A549 (cell line): Measurements from ENCODE around the gene ADAR. TPM values are rescaled to one million over a fixed set of nuclear protein-coding genes. Genes with fewer than 3 reads are reported as not detected.

Experiments
- ATAC-seq, 2 experiments: fragments of 200-7000 bp in 1 of 2; fragments of >200 bp in 1 of 2; cut with Nextera tagmentation in 1 of 2; cut with Tn5 transposase in 1 of 2; 3 replicates each; pipeline versions ENCODE4 v1.8.0 to v1.9.1; 2018 to 2020; ENCODE audit warnings: mild to moderate bottlenecking in 1 of 2, moderate library complexity in 1 of 2
- CTCF ChIA-PET: fragments of 300-600 bp; sonication (Branson Sonifier 250); formaldehyde crosslinking; extraction: SDS; loops from one replicate; lab custom pipeline; 2021; ENCODE audit warnings: antibody characterized with exemption, inconsistent platforms; lab: Yijun Ruan, JAX
- POLR2A ChIA-PET: fragments of 350-600 bp; formaldehyde crosslinking; extraction: SDS; loops from one replicate; lab custom pipeline; 2021; ENCODE audit warnings: antibody characterized with exemption, inconsistent platforms; lab: Yijun Ruan, JAX
- DNase-seq, 2 experiments: peaks; one replicate each; pipeline versions ENCODE4 v3.0.0 to v3.0.0-alpha.2; 2011 to 2016; ENCODE audit warnings: low read depth in 1 of 2, low spot score in 1 of 2
- FAIRE-seq: peaks from 2 replicates; lab custom pipeline; 2011; peaks lifted over from hg19 to GRCh38; lab: Jason Lieb, UNC
- H3K27ac ChIP-seq, 2 experiments: fragments of >200 bp; sonication (Bioruptor Twin); formaldehyde crosslinking; 3 replicates each; pipeline ENCODE4 v1.5.1; 2016 to 2017
- H3K4me1 ChIP-seq: fragments of >200 bp; sonication (Bioruptor Twin); formaldehyde crosslinking; 3 replicates; pipeline ENCODE4 v1.6.1; 2016
- H3K4me2 ChIP-seq: fragments of >200 bp; sonication (Bioruptor Twin); formaldehyde crosslinking; 3 replicates; pipeline ENCODE4 v1.6.1; 2016
- H3K4me3 ChIP-seq: fragments of >200 bp; sonication (Bioruptor Twin); formaldehyde crosslinking; 3 replicates; pipeline ENCODE4 v1.5.1; 2016
- H3K9me3 ChIP-seq: fragments of >200 bp; sonication (Bioruptor Twin); formaldehyde crosslinking; 3 replicates; pipeline ENCODE4 v1.6.1; 2016
- CEBPB ChIP-seq, 2 experiments: fragments of >200 bp in 1 of 2; sonication (Bioruptor Twin) in 1 of 2; formaldehyde crosslinking in 1 of 2; IDR thresholded peaks; 2 replicates each; pipeline ENCODE4 v1.6.1; 2012 to 2016
- ESRRA ChIP-seq: fragments of 150-350 bp; IDR thresholded peaks from 2 replicates; pipeline ENCODE4 v1.6.1; 2014; ENCODE audit warnings: mild to moderate bottlenecking, low read length, borderline replicate concordance
- FOSL2 ChIP-seq, 2 experiments: fragments of 450-650 bp in 1 of 2; fragments of >200 bp in 1 of 2; sonication (Bioruptor Twin) in 1 of 2; formaldehyde crosslinking; IDR thresholded peaks; 2 replicates each; pipeline versions ENCODE4 v1.5.0 to v1.6.1; 2016 to 2020; ENCODE audit warnings: mild to moderate bottlenecking in 1 of 2, moderate library complexity in 1 of 2
- FOXS1 ChIP-seq: fragments of 250-450 bp; sonication (Bioruptor Pico); IDR thresholded peaks from 2 replicates; pipeline ENCODE4 v1.5.0; 2020; ENCODE audit warnings: mild to moderate bottlenecking, moderate library complexity
- HES2 ChIP-seq: fragments of >200 bp; sonication (Bioruptor Twin); formaldehyde crosslinking; IDR thresholded peaks from 2 replicates; pipeline ENCODE4 v1.6.1; 2016
- HEYL ChIP-seq: fragments of 250-450 bp; sonication (Bioruptor Pico); IDR thresholded peaks from 2 replicates; pipeline ENCODE4 v1.8.0; 2021; ENCODE audit warnings: mild to moderate bottlenecking, moderate library complexity
- HMGXB4 ChIP-seq: fragments of 250-450 bp; sonication (Bioruptor Pico); IDR thresholded peaks from 2 replicates; pipeline ENCODE4 v1.5.0; 2021; ENCODE audit warnings: mild to moderate bottlenecking, moderate library complexity, borderline replicate concordance
- HOXA7 ChIP-seq: fragments of 250-450 bp; sonication (Bioruptor Pico); IDR thresholded peaks from 2 replicates; pipeline ENCODE4 v1.5.0; 2020; ENCODE audit warnings: mild to moderate bottlenecking, moderate library complexity
- HOXB13 ChIP-seq: fragments of 250-450 bp; sonication (Bioruptor Pico); IDR thresholded peaks from 2 replicates; pipeline ENCODE4 v1.5.0; 2020; ENCODE audit warnings: low read depth, mild to moderate bottlenecking, moderate library complexity
- HOXB5 ChIP-seq: fragments of 250-450 bp; sonication (Bioruptor Pico); IDR thresholded peaks from 2 replicates; pipeline ENCODE4 v1.5.0; 2020; ENCODE audit warnings: mild to moderate bottlenecking, moderate library complexity
- JUN ChIP-seq, 2 experiments: fragments of >200 bp; sonication (Bioruptor Twin); formaldehyde crosslinking; IDR thresholded peaks; 2 replicates in 1 of 2; 3 replicates in 1 of 2; pipeline ENCODE4 v1.6.1; 2016 to 2017
- JUNB ChIP-seq: fragments of >200 bp; sonication (Bioruptor Twin); formaldehyde crosslinking; IDR thresholded peaks from 2 replicates; pipeline ENCODE4 v1.6.1; 2016
- KDM1A ChIP-seq: fragments of 200-600 bp; sonication (generic); IDR thresholded peaks from 2 replicates; pipeline ENCODE4 v1.6.1; 2016; ENCODE audit warnings: low read depth, mild to moderate bottlenecking
- KDM5A ChIP-seq: fragments of 200-600 bp; sonication (generic); IDR thresholded peaks from 2 replicates; pipeline ENCODE4 v1.6.1; 2016; ENCODE audit warnings: antibody characterized with exemption, mild to moderate bottlenecking
- MAZ ChIP-seq: fragments of 150-350 bp; IDR thresholded peaks from 2 replicates; pipeline ENCODE4 v1.6.1; 2014; ENCODE audit warnings: antibody characterized with exemption, low read depth, low read length, borderline replicate concordance
- NPAS2 ChIP-seq: fragments of 250-450 bp; sonication (Bioruptor Pico); IDR thresholded peaks from 2 replicates; pipeline ENCODE4 v1.8.0; 2022; ENCODE audit warnings: mild to moderate bottlenecking, moderate library complexity, borderline replicate concordance
- PHF8 ChIP-seq: fragments of 200-600 bp; sonication (generic); IDR thresholded peaks from 2 replicates; pipeline ENCODE4 v1.6.1; 2016; ENCODE audit warnings: low read depth, mild to moderate bottlenecking, antibody characterized with exemption, moderate library complexity, borderline replicate concordance
- POLR2A ChIP-seq: IDR thresholded peaks from 2 replicates; pipeline ENCODE4 v1.6.1; 2012; ENCODE audit warnings: mild to moderate bottlenecking, low read length
- POLR2AphosphoS2 ChIP-seq: conservative IDR thresholded peaks from 2 replicates; pipeline ENCODE4 v1.6.1; 2012; ENCODE audit warnings: low read length, improper control_type of control experiment, inconsistent platforms
- SMC3 ChIP-seq: fragments of >200 bp; sonication (Bioruptor Twin); formaldehyde crosslinking; IDR thresholded peaks from 3 replicates; pipeline ENCODE4 v1.6.1; 2018; ENCODE audit warnings: inconsistent platforms
- SREBF2 ChIP-seq: fragments of 450-650 bp; IDR thresholded peaks from 2 replicates; pipeline ENCODE4 v1.6.1; 2014; ENCODE audit warnings: mild to moderate bottlenecking, moderate library complexity
- TFCP2L1 ChIP-seq: fragments of 250-450 bp; sonication (Bioruptor Pico); IDR thresholded peaks from 2 replicates; pipeline ENCODE4 v1.5.0; 2021; ENCODE audit warnings: mild to moderate bottlenecking
- WGBS: methylation state at CpG from one replicate; pipeline ENCODE4 v1.1.6; 2017; ENCODE audit errors: missing lambda C conversion rate; 5-methylcytosine and 5-hydroxymethylcytosine counted together
- polyA plus RNA-seq, 4 experiments: library from polyadenylated mRNA; depleted of rRNA in 3 of 4; stranded (reverse); fragments of >200 nt; fragmentation: RNase III in 1 of 4; extraction: RNeasy Plus Mini Kit Qiagen cat#74134 plus additional on column Dnase treatment in 1 of 4; gene quantifications; 2 replicates in 3 of 4; 3 replicates in 1 of 4; pipeline ENCODE4 v1.2.3, GENCODE V29; 2011 to 2017

Gene ADAR
- polyA plus RNA-seq, 2 of the 4 experiments (the other 2 are of a cell fraction): 71.7 to 170 TPM

GRCh38 chr1:154615411-154615810 is 7.4 kb upstream of the ADAR start:
- no peak overlapping the region for H3K27ac ChIP-seq
- DNase-seq (no peak), FAIRE-seq (no peak), ATAC-seq (no peak)
- H3K9me3 ChIP-seq: no peaks in the 10 kb centered on the region
- CTCF ChIA-PET: interaction anchor here (0.8 to 1.5 kb wide), 2 partner anchors 9 to 263 kb away, joined by 3 to 6 read pairs; no protein-coding TSS in a partner anchor
- H3K4me3 ChIP-seq: no peak overlapping the region
- TF ChIP-seq MAZ: no peak
- no peak for TF ChIP-seq FOXS1 (CRISPR knock-in tag)
- TF ChIP-seq PHF8: no peak
- TF ChIP-seq ESRRA: no peak
- TF ChIP-seq HES2: no peak
- H3K4me1 ChIP-seq: no peaks in the 10 kb centered on the region
- 95% methylated on average over 4 of the region's 4 CpGs for WGBS
- POLR2A ChIA-PET: no interaction called here
- H3K4me2 ChIP-seq: no peak overlapping the region

GRCh38 chr1:154614901-154615300 is 6.9 kb upstream of the ADAR start:
- no peak for FAIRE-seq
- TF ChIP-seq KDM1A (no peak), MAZ (no peak), JUNB (no peak), HOXB13 (CRISPR knock-in tag) (no peak), TFCP2L1 (CRISPR knock-in tag) (no peak), HMGXB4 (CRISPR knock-in tag) (no peak), HOXB5 (CRISPR knock-in tag) (no peak), KDM5A (no peak)
- CTCF ChIA-PET: interaction anchor here (1.5 kb wide), 1 partner anchor 9 kb away, joined by 6 read pairs; no protein-coding TSS in a partner anchor
- Histone ChIP-seq H3K4me1 (peaks cover under 1% of the 10 kb centered on the region; the same call in 1 of the 3 replicates), H3K27ac (no peak overlapping the region), H3K4me3 (no peak overlapping the region), H3K9me3 (no peaks in the 10 kb centered on the region), H3K4me2 (no peak overlapping the region)
- DNase-seq: no peak
- peak; percentile 59 to 65; a peak in 3 of 6 replicates for ATAC-seq
- 90% methylated on average over 6 of the region's 6 CpGs for WGBS
- POLR2A ChIA-PET: no interaction called here

DNA sequence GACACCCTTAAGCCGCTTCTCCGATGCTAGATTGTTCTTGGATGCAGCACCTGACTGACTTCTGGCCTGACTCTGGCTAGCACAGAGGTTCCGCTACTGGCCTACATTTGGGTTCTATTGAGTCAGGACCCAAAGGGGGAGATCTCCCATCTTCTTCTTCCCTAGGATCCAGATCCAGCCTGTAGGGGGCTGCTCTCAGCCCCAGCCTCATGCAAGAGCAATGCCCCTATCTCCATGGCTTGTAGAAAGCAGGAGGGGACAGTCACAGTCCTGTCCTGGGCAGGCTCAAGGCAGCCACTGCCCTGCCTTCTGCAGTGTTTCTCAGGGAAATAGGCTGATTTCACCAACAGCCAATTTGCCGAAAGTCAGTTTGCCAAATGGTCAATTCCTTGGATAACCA is 6.3 kb upstream of the ADAR start:
- 97% methylated on average over 4 of the region's 4 CpGs for WGBS
- no peak overlapping the region for H3K4me2 ChIP-seq
- ChIA-PET POLR2A (no interaction called here), CTCF (no interaction called here)
- peaks cover 7% of the 10 kb centered on the region for H3K4me1 ChIP-seq
- no peak overlapping the region for H3K27ac ChIP-seq
- H3K4me3 ChIP-seq: no peak overlapping the region
- FAIRE-seq: no peak
- DNase-seq: no peak
- H3K9me3 ChIP-seq: no peaks in the 10 kb centered on the region
- peak in 1 of 2 experiments; percentile 41; a peak in 2 of 6 replicates for ATAC-seq
- TF ChIP-seq SMC3 (no peak), MAZ (no peak), HOXB5 (CRISPR knock-in tag) (no peak), JUN (IDR thresholded peaks at IDR 0.05) (no peak), FOSL2 (IDR thresholded peaks at IDR 0.05) (no peak), FOSL2 (CRISPR knock-in tag; IDR thresholded peaks at IDR 0.05) (no peak), KDM5A (no peak), SREBF2 (no peak), HEYL (no peak), HES2 (no peak), NPAS2 (CRISPR knock-in tag) (no peak), HMGXB4 (CRISPR knock-in tag) (no peak), CEBPB (IDR thresholded peaks at IDR 0.05) (no peak), POLR2A (no peak), HOXA7 (CRISPR knock-in tag) (no peak), POLR2AphosphoS2 (no peak)
